GM19193 (cell line): Measurements from ENCODE around the gene TRAPPC8.

Experiments
- POLR2A ChIP-seq: IDR thresholded peaks from 4 replicates; pipeline ENCODE4 v1.6.1; 2011; ENCODE audit not compliant: insufficient read depth, insufficient read length; ENCODE audit errors: extremely low read depth

TRAPPC8 gene

DNA sequence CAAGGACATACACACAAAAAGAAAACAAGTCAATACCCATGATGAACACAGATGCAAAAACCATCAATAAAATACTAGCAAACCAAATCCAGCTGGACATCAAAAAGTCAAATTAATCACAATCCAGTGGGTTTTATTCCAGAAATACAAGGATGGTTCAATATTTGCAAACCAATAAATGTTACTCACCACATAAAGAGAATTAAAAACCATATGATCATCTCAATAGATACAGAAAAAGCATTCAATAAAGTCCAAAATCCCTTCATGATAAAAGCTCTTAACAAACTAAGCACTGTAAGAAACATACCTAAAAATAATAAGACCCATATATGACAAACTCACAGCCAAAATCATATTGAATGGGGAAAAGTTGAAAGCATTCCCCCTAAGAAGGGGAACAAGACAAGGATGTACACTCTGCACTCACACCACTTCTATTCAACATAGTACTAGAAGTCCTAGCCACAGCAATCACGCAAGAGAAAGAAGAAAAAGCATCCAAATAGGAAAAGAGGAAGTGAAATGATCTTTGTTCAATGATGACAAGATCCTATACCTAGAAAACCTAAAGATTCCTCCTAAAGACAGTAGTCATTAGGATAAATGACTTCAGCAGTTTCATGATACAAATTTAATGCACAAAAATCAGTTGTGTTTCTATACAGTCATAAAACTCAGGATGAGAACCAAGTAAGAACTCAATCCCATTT lies 62.6 kb downstream of the TRAPPC8 start:
- no peak for TF ChIP-seq POLR2A

DNA sequence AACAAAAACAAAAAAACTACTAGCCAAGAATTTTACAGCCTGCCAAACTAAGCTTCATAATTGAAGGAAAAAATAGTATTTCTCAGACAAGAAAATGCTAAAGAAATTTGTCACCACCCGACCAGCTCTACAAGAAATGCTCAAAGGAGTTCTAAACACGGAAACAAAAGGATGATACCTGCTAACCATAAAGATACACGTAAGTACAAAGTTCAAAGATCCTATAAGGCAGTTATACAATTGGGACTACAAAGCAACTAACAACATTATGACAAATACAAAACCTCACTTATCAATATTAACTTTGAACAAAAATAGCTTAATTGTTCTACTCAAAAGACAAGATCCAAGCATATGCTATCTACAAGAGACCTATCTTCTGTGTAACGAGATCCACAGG lies 64.6 kb downstream of the TRAPPC8 start:
- TF ChIP-seq POLR2A, result no peak

GRCh38 chr18:31877900-31878299 lies 65.0 kb downstream of the TRAPPC8 start:
- no peak for TF ChIP-seq POLR2A

- no peak for TF ChIP-seq POLR2A
Observed at GRCh38 chr18:31876707-31877106, 66.2 kb downstream of the TRAPPC8 start.

- TF ChIP-seq POLR2A, result no peak
Observed at GRCh38 chr18:31875301-31875700, 67.6 kb downstream of the TRAPPC8 start.

DNA sequence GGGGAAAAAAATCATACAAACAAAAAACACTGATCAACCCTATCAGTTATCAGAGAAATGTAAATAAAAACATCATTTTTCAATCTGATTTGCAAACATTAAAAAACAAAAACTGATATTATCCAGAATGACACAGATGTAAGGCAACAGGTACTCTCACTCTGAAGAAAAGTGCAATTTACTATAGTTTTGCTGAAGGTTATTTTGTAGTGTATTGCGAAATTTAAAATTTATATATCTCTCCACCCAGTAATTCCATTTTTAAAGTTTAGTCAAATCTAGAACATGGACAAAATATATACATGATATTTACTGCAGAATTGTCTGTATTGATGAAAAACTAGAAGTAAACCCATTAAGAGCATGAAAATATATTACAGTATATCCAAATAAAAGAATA lies 79.8 kb downstream of the TRAPPC8 start:
- TF ChIP-seq POLR2A, result no peak

GRCh38 chr18:31860488-31860887 lies 82.4 kb downstream of the TRAPPC8 start:
- TF ChIP-seq POLR2A, result no peak

DNA sequence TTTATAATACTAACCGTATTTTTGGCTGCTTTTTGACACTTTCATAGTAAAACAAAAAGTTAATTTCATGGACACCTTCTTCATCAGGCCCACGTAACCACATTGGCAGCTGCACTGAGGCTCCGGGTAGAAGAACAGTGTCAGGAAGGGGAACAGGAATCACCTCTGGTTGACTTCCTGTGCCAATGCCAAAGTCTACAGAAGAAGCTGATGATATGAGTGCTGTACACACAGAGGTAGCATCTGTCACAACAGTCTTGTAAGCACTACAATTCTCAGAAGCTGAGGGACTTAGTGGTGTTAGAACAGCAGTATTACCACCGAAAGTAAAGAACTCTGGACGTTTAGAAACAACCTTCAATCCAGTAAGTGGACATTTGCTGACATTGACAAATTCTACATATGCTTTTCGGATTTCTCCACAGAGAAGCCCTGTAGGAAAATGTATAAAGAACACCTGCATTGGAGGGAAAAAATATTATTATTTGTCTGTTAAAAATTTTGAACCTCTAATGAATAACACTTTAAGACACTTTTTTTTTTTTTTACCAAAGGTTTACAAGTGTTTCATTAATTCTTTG lies 85.3 kb downstream of the TRAPPC8 start:
- TF ChIP-seq POLR2A, result no peak

GRCh38 chr18:31850844-31851243 lies 92.1 kb downstream of the TRAPPC8 start:
- no peak for TF ChIP-seq POLR2A

GRCh38 chr18:31840499-31840898 lies 102.4 kb downstream of the TRAPPC8 start:
- TF ChIP-seq POLR2A, result no peak

- TF ChIP-seq POLR2A, result no peak
Observed at GRCh38 chr18:31837879-31838278, 105.0 kb downstream of the TRAPPC8 start.

DNA sequence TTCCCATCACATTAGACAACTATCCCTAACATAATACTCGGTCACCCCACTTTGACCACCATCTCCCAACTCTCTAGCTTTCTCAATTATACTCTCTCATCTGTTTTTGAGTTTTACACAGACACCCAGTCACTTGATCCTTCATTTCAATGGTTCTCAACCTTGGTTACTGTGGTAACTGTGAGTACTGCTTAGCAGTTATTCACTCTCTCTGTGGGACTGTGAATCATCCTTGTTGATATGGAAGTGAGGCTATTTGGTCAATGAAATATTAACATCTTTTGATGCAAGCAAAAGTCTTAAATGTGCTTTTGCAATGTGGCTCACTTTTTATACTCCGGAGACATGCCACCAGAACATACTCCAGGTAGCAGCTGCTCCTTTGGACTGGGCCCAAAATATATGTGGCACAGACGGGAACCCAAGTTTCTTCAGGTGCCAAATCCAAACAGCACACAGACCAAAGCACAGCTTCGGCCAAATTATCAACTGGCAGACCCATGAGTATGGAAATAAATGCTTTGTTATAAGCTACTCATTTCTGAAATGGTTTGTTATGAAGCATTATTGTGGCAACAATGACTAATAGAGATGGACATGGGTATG lies 107.3 kb downstream of the TRAPPC8 start:
- TF ChIP-seq POLR2A, result no peak

GRCh38 chr18:31831903-31832302 lies 111.0 kb downstream of the TRAPPC8 start:
- TF ChIP-seq POLR2A, result no peak

GRCh38 chr18:31830686-31831085 lies 112.2 kb downstream of the TRAPPC8 start:
- TF ChIP-seq POLR2A, result no peak

DNA sequence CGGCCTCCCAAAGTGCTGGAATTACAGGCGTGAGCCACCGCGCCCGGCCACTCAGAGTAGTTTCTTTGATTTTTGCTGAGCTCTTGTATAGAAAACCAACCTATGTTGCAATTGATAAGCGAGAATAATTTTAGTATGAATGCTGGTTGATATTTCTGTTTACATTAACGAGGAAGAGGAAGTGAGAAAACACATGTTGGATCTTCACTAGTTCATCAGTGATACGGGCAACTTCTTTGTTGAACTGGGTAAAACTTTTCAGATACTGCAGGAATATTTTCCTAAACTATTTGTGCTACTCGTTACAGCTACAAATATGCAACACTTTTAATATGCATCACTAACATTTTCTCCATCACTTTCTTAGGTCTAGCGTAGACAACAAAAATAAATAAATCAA lies 114.3 kb downstream of the TRAPPC8 start:
- no peak for TF ChIP-seq POLR2A

DNA sequence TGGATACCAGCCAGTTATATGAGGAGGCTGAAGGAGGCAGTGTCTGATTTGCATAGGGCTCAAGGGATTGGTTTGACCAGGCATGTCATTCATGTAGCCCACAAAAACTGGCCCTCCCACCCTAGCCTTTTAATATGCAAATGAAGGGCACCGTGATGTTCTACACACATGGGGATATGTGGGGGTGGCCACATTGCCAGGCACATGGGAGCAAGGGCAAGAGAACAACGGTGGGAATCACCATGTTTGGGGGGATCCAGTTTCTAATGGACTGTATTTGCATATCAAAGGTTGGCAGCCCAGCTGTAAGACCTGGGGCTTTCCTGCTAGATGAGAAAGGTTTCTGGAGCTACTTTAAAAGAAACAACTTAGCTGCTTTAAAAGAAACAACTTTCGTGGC lies 117.2 kb downstream of the TRAPPC8 start:
- no peak for TF ChIP-seq POLR2A
